Measurements from ENCODE around the gene PLAGL1.

PLAGL1 gene

GRCh38 chr6:143952060-143952778, 55.8 kb downstream of the PLAGL1 start:
- Histone ChIP-seq H3K4me1 (ENCODE audit: control insufficient read depth, insufficient read depth, low read length) (peaks cover 3% of the 10 kb centered on the region), H3K36me3 (ENCODE audit: control insufficient read depth in 2 of 2, insufficient read depth in 2 of 2, low read length in 2 of 2) (peaks cover 14 to 19% of the 10 kb centered on the region in 2 donors), H3K9ac (ENCODE audit: low read length in 2 of 2) (no peak overlapping the region), H3K27me3 (ENCODE audit: control insufficient read depth in 1 of 2, insufficient read depth in 2 of 2, low read length in 2 of 2) (no peaks in the 10 kb centered on the region), H3K9me3 (ENCODE audit: control insufficient read depth in 2 of 2, low read length in 2 of 2) (no peaks in the 10 kb centered on the region), H3K4me3 (ENCODE audit: low read length in 2 of 2) (no peak overlapping the region), H3K27ac (ENCODE audit: low read length) (peak overlapping the region; percentile 7)

GRCh38 chr6:143950875-143951274, 57.2 kb downstream of the PLAGL1 start:
- H3K27ac ChIP-seq (ENCODE audit: low read length): no peak overlapping the region
- H3K4me3 ChIP-seq (ENCODE audit: low read length in 2 of 2): no peak overlapping the region
- no peaks in the 10 kb centered on the region for H3K9me3 ChIP-seq (ENCODE audit: control insufficient read depth in 2 of 2, low read length in 2 of 2)
- peaks cover 15 to 20% of the 10 kb centered on the region in 2 donors for H3K36me3 ChIP-seq (ENCODE audit: control insufficient read depth in 2 of 2, insufficient read depth in 2 of 2, low read length in 2 of 2)
- H3K4me1 ChIP-seq (ENCODE audit: control insufficient read depth, insufficient read depth, low read length): peaks cover 3% of the 10 kb centered on the region
- no peak overlapping the region for H3K9ac ChIP-seq (ENCODE audit: low read length in 2 of 2)
- H3K27me3 ChIP-seq (ENCODE audit: control insufficient read depth in 1 of 2, insufficient read depth in 2 of 2, low read length in 2 of 2): no peaks in the 10 kb centered on the region

GRCh38 chr6:143949962-143950361, 58.1 kb downstream of the PLAGL1 start:
- Histone ChIP-seq H3K9me3 (ENCODE audit: control insufficient read depth in 2 of 2, low read length in 2 of 2) (no peaks in the 10 kb centered on the region), H3K4me3 (ENCODE audit: low read length in 2 of 2) (no peak overlapping the region), H3K4me1 (ENCODE audit: control insufficient read depth, insufficient read depth, low read length) (peaks cover 3% of the 10 kb centered on the region), H3K27ac (ENCODE audit: low read length) (no peak overlapping the region), H3K27me3 (ENCODE audit: control insufficient read depth in 1 of 2, insufficient read depth in 2 of 2, low read length in 2 of 2) (no peaks in the 10 kb centered on the region), H3K36me3 (ENCODE audit: control insufficient read depth in 2 of 2, insufficient read depth in 2 of 2, low read length in 2 of 2) (peaks cover 15 to 20% of the 10 kb centered on the region in 2 donors), H3K9ac (ENCODE audit: low read length in 2 of 2) (no peak overlapping the region)

GRCh38 chr6:143949535-143949934, 58.5 kb downstream of the PLAGL1 start:
- peaks cover 3% of the 10 kb centered on the region for H3K4me1 ChIP-seq (ENCODE audit: control insufficient read depth, insufficient read depth, low read length)
- H3K9ac ChIP-seq (ENCODE audit: low read length in 2 of 2): no peak overlapping the region
- H3K27me3 ChIP-seq (ENCODE audit: control insufficient read depth in 1 of 2, insufficient read depth in 2 of 2, low read length in 2 of 2): no peaks in the 10 kb centered on the region
- no peak overlapping the region for H3K27ac ChIP-seq (ENCODE audit: low read length)
- no peak overlapping the region for H3K4me3 ChIP-seq (ENCODE audit: low read length in 2 of 2)
- peaks cover 15 to 20% of the 10 kb centered on the region in 2 donors for H3K36me3 ChIP-seq (ENCODE audit: control insufficient read depth in 2 of 2, insufficient read depth in 2 of 2, low read length in 2 of 2)
- no peaks in the 10 kb centered on the region for H3K9me3 ChIP-seq (ENCODE audit: control insufficient read depth in 2 of 2, low read length in 2 of 2)

GRCh38 chr6:143948208-143948607, 59.9 kb downstream of the PLAGL1 start:
- Histone ChIP-seq H3K27me3 (ENCODE audit: control insufficient read depth in 1 of 2, insufficient read depth in 2 of 2, low read length in 2 of 2) (no peaks in the 10 kb centered on the region), H3K9ac (ENCODE audit: low read length in 2 of 2) (no peak overlapping the region), H3K36me3 (ENCODE audit: control insufficient read depth in 2 of 2, insufficient read depth in 2 of 2, low read length in 2 of 2) (peaks cover 15 to 20% of the 10 kb centered on the region in 2 donors), H3K4me1 (ENCODE audit: control insufficient read depth, insufficient read depth, low read length) (peaks cover 3% of the 10 kb centered on the region), H3K9me3 (ENCODE audit: control insufficient read depth in 2 of 2, low read length in 2 of 2) (no peaks in the 10 kb centered on the region), H3K4me3 (ENCODE audit: low read length in 2 of 2) (no peak overlapping the region), H3K27ac (ENCODE audit: low read length) (no peak overlapping the region)

- Histone ChIP-seq H3K9ac (ENCODE audit: low read length in 2 of 2) (no peak overlapping the region), H3K4me1 (ENCODE audit: control insufficient read depth, insufficient read depth, low read length) (no peaks in the 10 kb centered on the region), H3K27ac (ENCODE audit: low read length) (no peak overlapping the region), H3K9me3 (ENCODE audit: control insufficient read depth in 2 of 2, low read length in 2 of 2) (no peaks in the 10 kb centered on the region), H3K27me3 (ENCODE audit: control insufficient read depth in 1 of 2, insufficient read depth in 2 of 2, low read length in 2 of 2) (no peaks in the 10 kb centered on the region), H3K36me3 (ENCODE audit: control insufficient read depth in 2 of 2, insufficient read depth in 2 of 2, low read length in 2 of 2) (peaks cover 0 to 4% of the 10 kb centered on the region in 2 donors), H3K4me3 (ENCODE audit: low read length in 2 of 2) (no peak overlapping the region)
Observed at GRCh38 chr6:143941852-143942627, 66.0 kb downstream of the PLAGL1 start.

GRCh38 chr6:143940011-143940597, 68.0 kb downstream of the PLAGL1 start:
- H3K4me3 ChIP-seq (ENCODE audit: low read length in 2 of 2): no peak overlapping the region
- peaks cover 0 to 4% of the 10 kb centered on the region in 2 donors for H3K36me3 ChIP-seq (ENCODE audit: control insufficient read depth in 2 of 2, insufficient read depth in 2 of 2, low read length in 2 of 2)
- H3K4me1 ChIP-seq (ENCODE audit: control insufficient read depth, insufficient read depth, low read length): no peaks in the 10 kb centered on the region
- H3K9ac ChIP-seq (ENCODE audit: low read length in 2 of 2): no peak overlapping the region
- H3K9me3 ChIP-seq (ENCODE audit: control insufficient read depth in 2 of 2, low read length in 2 of 2): no peaks in the 10 kb centered on the region
- no peaks in the 10 kb centered on the region for H3K27me3 ChIP-seq (ENCODE audit: control insufficient read depth in 1 of 2, insufficient read depth in 2 of 2, low read length in 2 of 2)
- no peak overlapping the region for H3K27ac ChIP-seq (ENCODE audit: low read length)

- H3K27ac ChIP-seq (ENCODE audit: low read length): no peak overlapping the region
- H3K27me3 ChIP-seq (ENCODE audit: control insufficient read depth in 1 of 2, insufficient read depth in 2 of 2, low read length in 2 of 2): no peaks in the 10 kb centered on the region
- H3K4me3 ChIP-seq (ENCODE audit: low read length in 2 of 2): no peak overlapping the region
- peaks cover 0 to 4% of the 10 kb centered on the region in 2 donors for H3K36me3 ChIP-seq (ENCODE audit: control insufficient read depth in 2 of 2, insufficient read depth in 2 of 2, low read length in 2 of 2)
- no peak overlapping the region for H3K9ac ChIP-seq (ENCODE audit: low read length in 2 of 2)
- no peaks in the 10 kb centered on the region for H3K4me1 ChIP-seq (ENCODE audit: control insufficient read depth, insufficient read depth, low read length)
- H3K9me3 ChIP-seq (ENCODE audit: control insufficient read depth in 2 of 2, low read length in 2 of 2): no peaks in the 10 kb centered on the region
Observed at GRCh38 chr6:143939364-143939763, 68.7 kb downstream of the PLAGL1 start.

- no peaks in the 10 kb centered on the region for H3K4me1 ChIP-seq (ENCODE audit: control insufficient read depth, insufficient read depth, low read length)
- H3K27ac ChIP-seq (ENCODE audit: low read length): no peak overlapping the region
- H3K9ac ChIP-seq (ENCODE audit: low read length in 2 of 2): no peak overlapping the region
- H3K27me3 ChIP-seq (ENCODE audit: control insufficient read depth in 1 of 2, insufficient read depth in 2 of 2, low read length in 2 of 2): no peaks in the 10 kb centered on the region
- H3K9me3 ChIP-seq (ENCODE audit: control insufficient read depth in 2 of 2, low read length in 2 of 2): peaks cover 0 to 3% of the 10 kb centered on the region in 2 donors
- peaks cover 0 to 4% of the 10 kb centered on the region in 2 donors for H3K36me3 ChIP-seq (ENCODE audit: control insufficient read depth in 2 of 2, insufficient read depth in 2 of 2, low read length in 2 of 2)
- no peak overlapping the region for H3K4me3 ChIP-seq (ENCODE audit: low read length in 2 of 2)
Observed at GRCh38 chr6:143937668-143937970, 70.4 kb downstream of the PLAGL1 start.

GRCh38 chr6:143936778-143937667, 71.0 kb downstream of the PLAGL1 start:
- Histone ChIP-seq H3K27ac (ENCODE audit: low read length) (no peak overlapping the region), H3K36me3 (ENCODE audit: control insufficient read depth in 2 of 2, insufficient read depth in 2 of 2, low read length in 2 of 2) (peaks cover 0 to under 1% of the 10 kb centered on the region in 2 donors), H3K27me3 (ENCODE audit: control insufficient read depth in 1 of 2, insufficient read depth in 2 of 2, low read length in 2 of 2) (no peaks in the 10 kb centered on the region), H3K4me1 (ENCODE audit: control insufficient read depth, insufficient read depth, low read length) (no peaks in the 10 kb centered on the region), H3K9me3 (ENCODE audit: control insufficient read depth in 2 of 2, low read length in 2 of 2) (peaks cover 0 to 3% of the 10 kb centered on the region in 2 donors), H3K4me3 (ENCODE audit: low read length in 2 of 2) (no peak overlapping the region), H3K9ac (ENCODE audit: low read length in 2 of 2) (no peak overlapping the region)
